ENCODE data around the gene CBFA2T3. TPM values are rescaled to one million over a fixed set of nuclear protein-coding genes. Genes with fewer than 3 reads are reported as not detected.

Gene CBFA2T3
- total and polyA plus RNA-seq, 2 of the 13 experiments (the other 11 are each of a cell fraction or from before 2014, with no cell fraction given): 0.05 TPM; not detected in 1

DNA sequence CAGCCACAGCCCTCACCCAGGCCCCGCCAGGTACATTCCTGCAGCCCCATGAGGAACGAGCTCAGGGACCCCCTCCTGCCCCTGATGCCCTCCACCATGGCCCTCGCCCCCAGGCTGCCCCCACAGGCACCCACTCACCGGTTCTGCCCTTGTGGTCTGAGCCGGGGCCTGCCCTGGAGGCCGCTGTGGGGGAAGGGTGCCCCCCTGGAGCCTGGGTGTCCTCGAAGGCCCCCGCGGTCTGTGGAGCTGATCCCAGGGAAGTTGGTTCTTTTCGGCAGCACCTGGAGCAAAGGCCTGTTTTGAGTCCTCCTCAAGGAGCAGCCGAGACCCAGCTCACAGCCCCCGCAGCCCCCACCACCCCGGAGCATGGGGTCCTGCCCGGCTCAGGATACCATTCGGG, 112.9 kb downstream of the CBFA2T3 start:
- Histone ChIP-seq H3K36me3 (replicated peaks in 1 of 2; ENCODE audit: control insufficient read depth in 1 of 2, insufficient read depth in 2 of 2, low read length in 2 of 2) (peaks cover 8 to 20% of the 10 kb centered on the region in 2 experiments; a peak in 4 of 5 replicates), H3K9ac (ENCODE audit: insufficient read depth, low read depth, low read length) (no peak overlapping the region), H3K27ac (ENCODE audit: extremely low read length, insufficient read depth, low read length) (no peak overlapping the region), H3K9me3 (ENCODE audit: low read length) (no peaks in the 10 kb centered on the region), H3K79me2 (ENCODE audit: insufficient read depth, low read length) (no peaks in the 10 kb centered on the region), H3K4me1 (ENCODE audit: insufficient read depth, low read length) (no peaks in the 10 kb centered on the region), H3K4me3 (replicated peaks in 1 of 3; ENCODE audit: insufficient read depth in 1 of 3, low read depth in 2 of 3, low read length in 3 of 3) (no peak overlapping the region), H3K27me3 (ENCODE audit: control insufficient read depth in 1 of 2, insufficient read depth in 2 of 2, low read length in 2 of 2) (peaks cover 11 to 42% of the 10 kb centered on the region in 2 experiments; a peak in 4 of 5 replicates), H4K20me1 (ENCODE audit: insufficient read depth, low read length) (no peaks in the 10 kb centered on the region), H3K4me2 (ENCODE audit: low read depth, low read length) (no peak overlapping the region), H2AFZ (ENCODE audit: low read length) (no peak overlapping the region)
- ChIA-PET POLR2A (no interaction called here), CTCF (ENCODE audit: low intra/inter-chr PET ratio, low total read pairs) (no interaction called here)
- in situ Hi-C loops (cut with HindIII; ENCODE audit: extremely low pct_ligation_motif_present, low pct_unique_long_range_greater_than_20kb): no loop called here
- DNase-seq (ENCODE audit: low spot score) (no peak), FAIRE-seq (no peak), ATAC-seq (no peak)
- no TSS peak for BruUV-seq (replicated peaks)
- no peak for TF ChIP-seq ZSCAN9 (CRISPR knock-in tag; IDR thresholded peaks at IDR 0.05; ENCODE audit: borderline replicate concordance)
- no peak for TF ChIP-seq STAG1 (CRISPR knock-in tag; IDR thresholded peaks at IDR 0.05)
- TF ChIP-seq NRL (CRISPR knock-in tag; IDR thresholded peaks at IDR 0.05; ENCODE audit: borderline replicate concordance): 0 out of 2 replicates have a peak, but pooled peaks have one; percentile 8
- no peak for TF ChIP-seq ZNF180 (CRISPR knock-in tag; IDR thresholded peaks at IDR 0.05; ENCODE audit: borderline replicate concordance, low read depth)
- WGBS (ENCODE audit: low lambda C conversion rate): 88% methylated on average over 6 of the region's 15 CpGs
- intact Hi-C loops (cut with micrococcal nuclease; ENCODE audit: unreplicated experiment): no loop called here

DNA sequence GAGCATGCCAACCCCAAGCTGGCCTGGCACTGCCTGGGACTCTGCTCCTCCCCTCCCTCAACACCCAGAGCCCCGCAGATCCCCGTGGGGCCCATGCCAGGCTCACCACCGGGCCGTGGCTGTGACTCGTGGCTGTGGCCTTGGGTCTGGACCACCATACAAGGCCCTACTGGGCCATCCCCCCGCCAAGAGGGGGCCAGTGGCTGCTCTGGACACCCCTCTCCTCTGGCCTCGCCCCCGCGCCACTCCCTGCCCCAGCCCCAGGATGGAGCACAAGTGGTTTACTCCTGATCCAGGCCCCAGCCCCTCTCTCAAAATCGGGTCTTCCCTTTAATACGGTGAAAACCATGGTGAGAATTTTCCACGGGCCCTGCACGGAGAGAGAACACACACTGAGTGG, 113.6 kb downstream of the CBFA2T3 start:
- TF ChIP-seq DNMT1 (CRISPR knock-in tag; IDR thresholded peaks at IDR 0.05) (no peak), HES4 (CRISPR knock-in tag; IDR thresholded peaks at IDR 0.05; ENCODE audit: borderline replicate concordance) (no peak), POGZ (CRISPR knock-in tag; IDR thresholded peaks at IDR 0.05) (no peak), ZSCAN25 (CRISPR knock-in tag; IDR thresholded peaks at IDR 0.05) (no peak), ZNF598 (CRISPR knock-in tag; IDR thresholded peaks at IDR 0.05; ENCODE audit: borderline replicate concordance) (no peak), FOXJ3 (CRISPR knock-in tag; IDR thresholded peaks at IDR 0.05; ENCODE audit: borderline replicate concordance) (no peak), ZNF547 (CRISPR knock-in tag; IDR thresholded peaks at IDR 0.05) (no peak), NFKBIZ (CRISPR knock-in tag; IDR thresholded peaks at IDR 0.05) (no peak)
- TF ChIP-seq, protein P1, sequence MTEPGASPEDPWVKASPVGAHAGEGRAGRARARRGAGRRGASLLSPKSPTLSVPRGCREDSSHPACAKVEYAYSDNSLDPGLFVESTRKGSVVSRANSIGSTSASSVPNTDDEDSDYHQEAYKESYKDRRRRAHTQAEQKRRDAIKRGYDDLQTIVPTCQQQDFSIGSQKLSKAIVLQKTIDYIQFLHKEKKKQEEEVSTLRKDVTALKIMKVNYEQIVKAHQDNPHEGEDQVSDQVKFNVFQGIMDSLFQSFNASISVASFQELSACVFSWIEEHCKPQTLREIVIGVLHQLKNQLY (CRISPR knock-in tag; IDR thresholded peaks at IDR 0.05): no peak
- BruUV-seq (replicated peaks): no TSS peak
- Histone ChIP-seq H3K4me1 (ENCODE audit: insufficient read depth, low read length) (peaks cover 2% of the 10 kb centered on the region), H2AFZ (ENCODE audit: low read length) (no peak overlapping the region), H3K4me2 (ENCODE audit: low read depth, low read length) (no peak overlapping the region), H4K20me1 (ENCODE audit: insufficient read depth, low read length) (no peaks in the 10 kb centered on the region), H3K9ac (ENCODE audit: insufficient read depth, low read depth, low read length) (no peak overlapping the region), H3K79me2 (ENCODE audit: insufficient read depth, low read length) (no peaks in the 10 kb centered on the region), H3K9me3 (ENCODE audit: low read length) (no peaks in the 10 kb centered on the region), H3K27me3 (ENCODE audit: control insufficient read depth in 1 of 2, insufficient read depth in 2 of 2, low read length in 2 of 2) (peaks cover 10 to 35% of the 10 kb centered on the region in 2 experiments; a peak in 4 of 5 replicates), H3K36me3 (replicated peaks in 1 of 2; ENCODE audit: control insufficient read depth in 1 of 2, insufficient read depth in 2 of 2, low read length in 2 of 2) (peaks cover 11 to 27% of the 10 kb centered on the region in 2 experiments), H3K27ac (ENCODE audit: extremely low read length, insufficient read depth, low read length) (no peak overlapping the region), H3K4me3 (replicated peaks in 1 of 3; ENCODE audit: insufficient read depth in 1 of 3, low read depth in 2 of 3, low read length in 3 of 3) (no peak overlapping the region)
- CTCF ChIA-PET (ENCODE audit: low intra/inter-chr PET ratio, low total read pairs): no interaction called here
- in situ Hi-C loops (cut with HindIII; ENCODE audit: extremely low pct_ligation_motif_present, low pct_unique_long_range_greater_than_20kb): no loop called here
- no peak for FAIRE-seq
- ATAC-seq: no peak
- POLR2A ChIA-PET: no interaction called here
- no peak for DNase-seq (ENCODE audit: low spot score)
- WGBS (ENCODE audit: low lambda C conversion rate): 71% methylated on average over 10 of the region's 13 CpGs
- intact Hi-C loops (cut with micrococcal nuclease; ENCODE audit: unreplicated experiment): no loop called here

Measured in HepG2 (cell line).